H9 (cell line): ENCODE results near the gene TMEM248. TPM values are rescaled to one million over a fixed set of nuclear protein-coding genes. Genes with fewer than 3 reads are reported as not detected.
A peak's percentile ranks its signal among the peaks of the same experiment; 100 is the strongest.
"Not testable (repeated sequence)": the region's sequence is repeated elsewhere in the genome, so short reads cannot be mapped to it uniquely, and the experiment has no call there.

Source experiments
- DNase-seq: peaks from one replicate; pipeline ENCODE4 v3.0.0-alpha.2; 2017
- H2AFZ ChIP-seq: one replicate; pipeline ENCODE4 v1.6.1; 2013; ENCODE audit warnings: mild to moderate bottlenecking, low read length, control low read depth, moderate library complexity
- H2AK5ac ChIP-seq: 2 replicates; pipeline ENCODE4 v1.6.1; 2013; ENCODE audit warnings: low read length, control low read depth, mixed read lengths; ENCODE audit not compliant: insufficient read length
- H2BK120ac ChIP-seq: one replicate; pipeline ENCODE4 v1.6.1; 2013; ENCODE audit warnings: low read depth, mild to moderate bottlenecking, low read length, control low read depth, inconsistent platforms; ENCODE audit not compliant: poor library complexity, severe bottlenecking
- H2BK12ac ChIP-seq: 2 replicates; pipeline ENCODE4 v1.6.1; 2013; ENCODE audit warnings: low read length, control low read depth, mixed read lengths, low read depth; ENCODE audit not compliant: insufficient read length
- H2BK15ac ChIP-seq: 2 replicates; pipeline ENCODE4 v1.6.1; 2013; ENCODE audit warnings: low read depth, low read length, control low read depth
- H2BK20ac ChIP-seq: one replicate; pipeline ENCODE4 v1.6.1; 2013; ENCODE audit warnings: low read depth, mild to moderate bottlenecking, low read length, control low read depth, inconsistent platforms; ENCODE audit not compliant: poor library complexity, severe bottlenecking
- H2BK5ac ChIP-seq: 2 replicates; pipeline ENCODE4 v1.6.1; 2013; ENCODE audit warnings: low read length, control low read depth, mixed read lengths; ENCODE audit not compliant: insufficient read length
- H3K14ac ChIP-seq: 2 replicates; pipeline ENCODE4 v1.6.1; 2013; ENCODE audit warnings: low read length, control low read depth; ENCODE audit not compliant: insufficient read depth
- H3K18ac ChIP-seq: 2 replicates; pipeline ENCODE4 v1.6.1; 2013; ENCODE audit warnings: low read depth, mild to moderate bottlenecking, mixed read lengths, low read length, control low read depth; ENCODE audit not compliant: insufficient read length
- H3K23ac ChIP-seq: 2 replicates; pipeline ENCODE4 v1.6.1; 2013; ENCODE audit warnings: low read length, control low read depth, mixed read lengths, low read depth; ENCODE audit not compliant: insufficient read length
- H3K23me2 ChIP-seq: 2 replicates; pipeline ENCODE4 v1.6.1; 2013; ENCODE audit warnings: low read depth, mild to moderate bottlenecking, mixed read lengths, low read length, control low read depth; ENCODE audit not compliant: insufficient read length, poor library complexity, severe bottlenecking
- H3K27ac ChIP-seq: 2 replicates; pipeline ENCODE4 v1.5.1; 2013; ENCODE audit warnings: low read length, control low read depth, mixed read lengths, low read depth; ENCODE audit not compliant: insufficient read length
- H3K27me3 ChIP-seq: 2 replicates; pipeline ENCODE4 v1.6.1; 2013; ENCODE audit warnings: low read length, control low read depth, inconsistent platforms; ENCODE audit not compliant: insufficient read depth
- H3K4ac ChIP-seq: 2 replicates; pipeline ENCODE4 v1.6.1; 2013; ENCODE audit warnings: low read depth, mild to moderate bottlenecking, control low read depth, inconsistent platforms, low read length, moderate library complexity
- H3K4me1 ChIP-seq: 2 replicates; pipeline ENCODE4 v1.6.1; 2013; ENCODE audit warnings: low read length, control low read depth, inconsistent platforms; ENCODE audit not compliant: insufficient read depth
- H3K4me2 ChIP-seq: 2 replicates; pipeline ENCODE4 v1.6.1; 2013; ENCODE audit warnings: low read length, control low read depth, mixed read lengths; ENCODE audit not compliant: insufficient read length, insufficient read depth
- H3K56ac ChIP-seq: 2 replicates; pipeline ENCODE4 v1.6.1; 2013; ENCODE audit warnings: low read depth, mild to moderate bottlenecking, mixed read lengths, low read length, control low read depth; ENCODE audit not compliant: insufficient read length
- H3K79me1 ChIP-seq: 2 replicates; pipeline ENCODE4 v1.6.1; 2013; ENCODE audit warnings: low read depth, mild to moderate bottlenecking, moderate library complexity, low read length, control low read depth, inconsistent platforms; ENCODE audit not compliant: insufficient read depth, poor library complexity, severe bottlenecking
- H3K79me2 ChIP-seq: 2 replicates; pipeline ENCODE4 v1.6.1; 2013; ENCODE audit warnings: low read length, control low read depth, inconsistent platforms; ENCODE audit not compliant: insufficient read depth
- H3K9ac ChIP-seq: 2 replicates; pipeline ENCODE4 v1.6.1; 2013; ENCODE audit warnings: low read length, control low read depth, mixed read lengths; ENCODE audit not compliant: insufficient read length; ENCODE audit errors: extremely low read depth
- H3K9me3 ChIP-seq: one replicate; pipeline ENCODE4 v1.6.1; 2013; ENCODE audit warnings: low read depth, low read length, inconsistent platforms; ENCODE audit not compliant: control insufficient read depth
- H3T11ph ChIP-seq: one replicate; pipeline ENCODE4 v1.6.1; 2013; ENCODE audit warnings: mild to moderate bottlenecking, low read length, control low read depth, inconsistent platforms
- H4K20me1 ChIP-seq: one replicate; pipeline ENCODE4 v1.6.1; 2013; ENCODE audit not compliant: control insufficient read depth, insufficient read length, insufficient read depth
- H4K5ac ChIP-seq: 2 replicates; pipeline ENCODE4 v1.6.1; 2013; ENCODE audit warnings: low read depth, mild to moderate bottlenecking, mixed read lengths, low read length, control low read depth; ENCODE audit not compliant: insufficient read length
- H4K8ac ChIP-seq: replicated peaks from 2 replicates; pipeline ENCODE4 v1.6.1; 2013; ENCODE audit warnings: low read length, control low read depth, mixed read lengths, low read depth; ENCODE audit not compliant: insufficient read length
- H4K91ac ChIP-seq: 2 replicates; pipeline ENCODE4 v1.6.1; 2013; ENCODE audit warnings: low read depth, mild to moderate bottlenecking, moderate library complexity, mixed read lengths, low read length, control low read depth; ENCODE audit not compliant: insufficient read length
- H3K27ac Mint-ChIP-seq, 3 experiments: 2 replicates in 2 of 3; 3 replicates in 1 of 3; pipeline ENCODE4 v1.8.0; 2020 to 2021; ENCODE audit warnings: mixed read lengths in 3 of 3, mild to moderate bottlenecking in 1 of 3, moderate library complexity in 1 of 3
- H3K27me3 Mint-ChIP-seq: 2 replicates; pipeline ENCODE4 v1.8.0; 2021; ENCODE audit warnings: low read depth, mild to moderate bottlenecking, moderate library complexity, mixed read lengths
- H3K36me3 Mint-ChIP-seq, 3 experiments: 2 replicates in 2 of 3; 3 replicates in 1 of 3; pipeline ENCODE4 v1.8.0; 2020 to 2021; ENCODE audit warnings: low read depth in 3 of 3, mixed read lengths in 3 of 3; ENCODE audit not compliant: insufficient read depth in 1 of 3
- H3K4me1 Mint-ChIP-seq, 2 experiments: 2 replicates each; pipeline ENCODE4 v1.8.0; 2020; ENCODE audit warnings: mixed read lengths in 2 of 2
- H3K4me3 Mint-ChIP-seq, 2 experiments: 2 replicates in 1 of 2; 3 replicates in 1 of 2; pipeline ENCODE4 v1.8.0; 2020 to 2021; ENCODE audit warnings: mild to moderate bottlenecking in 2 of 2, mixed read lengths in 2 of 2, moderate library complexity in 1 of 2
- H3K9me3 Mint-ChIP-seq, 2 experiments: 2 replicates in 1 of 2; 3 replicates in 1 of 2; pipeline ENCODE4 v1.8.0; 2020; ENCODE audit warnings: mild to moderate bottlenecking in 2 of 2, mixed read lengths in 2 of 2, moderate library complexity in 1 of 2
- WGBS: extraction: QIAGEN DNeasy Blood & Tissue Kit; methylation state at CpG from one replicate; pipeline ENCODE4 v1.1.7; 2013; ENCODE audit warnings: missing lambda C conversion rate, low lambda C conversion rate, mixed read lengths; ENCODE audit not compliant: insufficient read length; ENCODE audit errors: extremely low coverage; 5-methylcytosine and 5-hydroxymethylcytosine counted together
- total RNA-seq: library from RNA; stranded (reverse); gene quantifications from 2 replicates; pipeline ENCODE4 v1.2.1, GENCODE V29; 2021

TMEM248 gene
- total RNA-seq, 1 experiment from 2014 or later: 74.2 TPM

GRCh38 chr7:66996444-66997191 lies 75.6 kb downstream of the TMEM248 start, which contains the start of gene TYW1:
Gene TYW1 (plus strand): TSS chr7:66996833. CDS start chr7:66996979, 146 bp downstream.
- no CpG with 5 or more reads among the region's 44 CpGs for WGBS
- H3K27ac ChIP-seq, H3K79me1 ChIP-seq, H2AFZ ChIP-seq, H2BK120ac ChIP-seq, H3K79me2 ChIP-seq, H4K91ac ChIP-seq, H3K9me3 ChIP-seq, H3K9me3 Mint-ChIP-seq, H2AK5ac ChIP-seq, H3K56ac ChIP-seq, H3K18ac ChIP-seq, H2BK15ac ChIP-seq, H4K20me1 ChIP-seq, H3K14ac ChIP-seq, H3K4ac ChIP-seq, H3K27me3 ChIP-seq, H4K8ac ChIP-seq, H3K23me2 ChIP-seq, H3T11ph ChIP-seq, H3K27me3 Mint-ChIP-seq, H2BK5ac ChIP-seq, H2BK20ac ChIP-seq, H4K5ac ChIP-seq, H2BK12ac ChIP-seq, H3K23ac ChIP-seq, H3K4me1 ChIP-seq: not testable (repeated sequence)
- Histone ChIP-seq H3K4me2 (peak within 1 kb of the TSS; percentile 53), H3K9ac (peak within 1 kb of the TSS; percentile 74)
- H3K36me3 Mint-ChIP-seq: peaks cover 12 to 30% (median 22%) of the 10 kb centered on the region in 3 experiments; a peak in 6 of 7 replicates
- H3K4me3 Mint-ChIP-seq: peak within 1 kb of the TSS; percentile 98
- peaks cover 8 to 13% of the 10 kb centered on the region in 2 experiments for H3K4me1 Mint-ChIP-seq
- peak within 1 kb of the TSS; percentile 98 for H3K27ac Mint-ChIP-seq
- peak; percentile 99 for DNase-seq
